AG10803 (cell line): ENCODE measurements around the gene MYOM1.

ENCODE experiments used
- DNase-seq: peaks from one replicate; pipeline ENCODE4 v3.0.0; 2010; ENCODE audit warnings: low read depth
- H3K4me3 ChIP-seq: 2 replicates; pipeline ENCODE4 v1.5.1; 2011; ENCODE audit warnings: mild to moderate bottlenecking, low read length, control low read depth
- TF ChIP-seq, protein P1 (sequence below): conservative IDR thresholded peaks from 2 replicates; pipeline ENCODE4 v1.5.1; 2011; ENCODE audit warnings: mild to moderate bottlenecking, low read length, control low read depth, inconsistent platforms

Gene MYOM1

DNA sequence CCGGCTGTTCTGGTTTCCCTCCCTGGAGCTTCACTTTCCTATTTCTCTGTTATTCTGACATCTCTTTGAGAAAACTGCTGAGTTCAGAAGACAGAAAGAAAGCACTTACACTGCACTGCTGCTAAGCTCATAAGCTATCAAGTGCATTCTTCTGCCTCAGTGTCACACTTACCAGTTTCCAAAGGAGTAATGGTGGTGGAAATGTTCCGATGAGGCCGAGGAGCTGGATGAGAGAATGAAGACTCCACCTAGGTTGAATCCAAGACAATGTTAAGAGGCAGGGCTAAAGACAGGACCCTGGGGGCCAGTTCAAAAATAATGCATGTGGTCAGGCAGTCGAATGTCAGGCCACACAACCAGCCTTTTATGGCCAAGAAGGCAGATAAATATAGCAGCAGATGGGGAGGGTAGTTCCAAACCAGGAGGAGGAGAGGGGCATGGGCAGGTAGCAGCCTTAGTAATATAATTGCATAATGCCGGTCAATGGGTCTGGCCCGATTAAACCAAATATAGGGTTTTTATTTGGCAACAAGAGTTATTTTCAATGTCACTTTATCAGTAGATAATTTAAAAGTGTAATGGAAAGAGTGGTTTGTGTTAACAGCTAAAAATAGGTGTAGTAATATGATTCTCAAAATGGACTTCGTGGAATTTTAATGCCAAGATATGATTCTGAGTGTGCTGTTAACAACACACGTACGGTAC lies at the start of gene MYOM1:
MYOM1 (minus strand) TSS at position 338 of the 705 bp plus-strand sequence. CDS start 4,745 bp downstream, outside the sequence.
- H3K4me3 ChIP-seq: no peak within 1 kb of the TSS
- DNase-seq: no peak
- TF ChIP-seq, protein P1, sequence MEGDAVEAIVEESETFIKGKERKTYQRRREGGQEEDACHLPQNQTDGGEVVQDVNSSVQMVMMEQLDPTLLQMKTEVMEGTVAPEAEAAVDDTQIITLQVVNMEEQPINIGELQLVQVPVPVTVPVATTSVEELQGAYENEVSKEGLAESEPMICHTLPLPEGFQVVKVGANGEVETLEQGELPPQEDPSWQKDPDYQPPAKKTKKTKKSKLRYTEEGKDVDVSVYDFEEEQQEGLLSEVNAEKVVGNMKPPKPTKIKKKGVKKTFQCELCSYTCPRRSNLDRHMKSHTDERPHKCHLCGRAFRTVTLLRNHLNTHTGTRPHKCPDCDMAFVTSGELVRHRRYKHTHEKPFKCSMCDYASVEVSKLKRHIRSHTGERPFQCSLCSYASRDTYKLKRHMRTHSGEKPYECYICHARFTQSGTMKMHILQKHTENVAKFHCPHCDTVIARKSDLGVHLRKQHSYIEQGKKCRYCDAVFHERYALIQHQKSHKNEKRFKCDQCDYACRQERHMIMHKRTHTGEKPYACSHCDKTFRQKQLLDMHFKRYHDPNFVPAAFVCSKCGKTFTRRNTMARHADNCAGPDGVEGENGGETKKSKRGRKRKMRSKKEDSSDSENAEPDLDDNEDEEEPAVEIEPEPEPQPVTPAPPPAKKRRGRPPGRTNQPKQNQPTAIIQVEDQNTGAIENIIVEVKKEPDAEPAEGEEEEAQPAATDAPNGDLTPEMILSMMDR: no peak

DNA sequence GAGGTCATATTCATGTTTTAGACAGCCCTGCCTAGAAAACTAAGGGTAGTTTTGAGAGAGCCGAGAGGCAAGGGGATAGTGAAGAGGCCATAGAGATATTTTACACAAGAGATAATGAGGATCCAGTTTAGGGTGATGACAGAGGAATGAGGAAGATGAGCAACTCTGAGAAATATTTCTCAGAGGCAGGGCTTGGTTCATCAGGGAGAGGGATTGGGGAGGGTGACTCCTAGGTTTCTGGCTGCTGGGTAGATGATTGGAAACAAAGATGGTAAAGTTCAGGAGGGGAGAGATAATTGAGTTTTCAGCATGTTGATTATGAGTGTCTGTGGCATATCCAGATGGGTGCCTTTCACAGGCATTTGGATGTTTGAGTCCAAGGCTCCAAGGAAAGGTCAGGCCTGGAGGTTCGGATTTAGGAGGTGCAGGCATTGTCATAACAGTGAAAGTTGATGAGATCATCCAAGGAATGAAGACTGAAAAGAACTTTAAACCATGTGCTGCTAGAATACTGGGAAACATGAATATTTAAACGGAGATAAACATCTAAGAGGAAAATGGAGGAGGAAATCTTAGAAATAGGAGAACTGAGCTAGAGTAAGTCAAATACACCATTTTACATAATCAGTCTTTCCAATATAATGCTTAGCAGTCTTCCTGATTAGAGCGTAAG lies 49.6 kb upstream of the MYOM1 start:
- TF ChIP-seq, protein P1: no peak
- DNase-seq: peak; percentile 71
- H3K4me3 ChIP-seq: no peak overlapping the region

DNA sequence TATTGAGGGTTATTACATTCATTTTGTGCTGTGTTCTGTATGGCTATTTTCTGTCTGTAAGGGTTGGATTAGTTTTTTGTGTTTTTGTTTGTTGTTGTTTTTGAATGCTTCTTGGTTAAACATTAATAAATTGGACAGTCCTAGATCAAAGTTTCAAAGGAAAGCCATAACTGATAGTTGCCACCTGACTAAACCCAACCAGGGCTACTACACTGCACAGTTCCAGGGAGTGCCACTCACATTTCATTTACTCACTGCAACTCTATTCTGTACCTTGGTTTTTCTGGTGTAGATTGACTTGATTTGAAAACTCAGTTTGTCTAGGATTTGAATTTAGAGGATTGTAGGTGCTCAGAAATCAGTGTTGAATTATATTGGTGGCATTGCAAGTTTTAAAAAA lies 48.5 kb upstream of the MYOM1 start:
- DNase-seq: no peak
- H3K4me3 ChIP-seq: no peak overlapping the region
- TF ChIP-seq, protein P1: no peak

DNA sequence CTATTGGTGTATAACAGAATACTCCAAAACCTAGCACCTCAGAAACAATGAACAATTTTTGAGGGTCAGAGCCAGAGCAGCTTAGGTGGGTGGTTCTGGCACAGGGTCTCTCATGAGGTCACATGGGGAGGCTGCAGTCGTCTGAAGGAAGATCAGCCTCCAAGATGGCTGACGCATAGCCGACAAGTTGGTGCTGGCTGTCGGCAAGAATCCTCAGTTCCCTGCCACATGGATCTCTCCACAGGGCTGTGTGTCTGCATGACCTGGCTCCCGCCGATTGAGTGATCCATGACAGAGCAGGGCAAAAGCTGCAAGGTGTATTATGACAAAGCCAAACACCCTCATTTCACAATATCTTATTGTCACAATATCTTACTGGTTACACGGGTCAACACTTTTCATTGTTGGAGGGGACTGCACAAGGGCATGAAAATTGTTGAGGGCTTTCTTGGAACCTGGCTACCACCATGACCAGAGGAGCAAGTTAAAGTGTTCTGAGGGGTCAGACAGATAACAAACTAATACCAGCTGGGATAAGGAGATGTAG lies 46.4 kb upstream of the MYOM1 start:
- DNase-seq: no peak
- TF ChIP-seq, protein P1: no peak
- no peak overlapping the region for H3K4me3 ChIP-seq

DNA sequence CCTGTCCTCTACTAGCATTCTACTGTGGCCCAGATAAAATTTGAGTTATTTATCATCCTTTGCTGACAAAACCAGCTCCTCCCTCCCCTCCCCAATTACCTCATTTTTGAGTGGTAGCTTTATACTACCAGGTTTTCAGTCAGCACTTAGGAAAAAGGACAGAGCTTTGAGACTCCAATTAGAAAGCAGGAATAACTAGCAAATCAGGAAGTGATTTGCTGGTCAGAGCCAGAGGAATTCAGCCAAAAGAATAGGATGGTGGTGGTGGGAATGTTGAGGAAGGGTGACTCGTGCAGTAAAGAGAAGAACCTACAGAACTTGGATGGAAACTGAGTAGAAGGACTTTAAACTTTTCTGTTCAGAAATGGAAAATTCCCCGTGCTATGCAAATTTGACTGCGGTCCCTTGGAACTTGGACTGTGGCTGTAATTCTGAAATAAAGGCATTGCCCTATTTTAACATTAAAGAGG lies 45.8 kb upstream of the MYOM1 start:
- no peak overlapping the region for H3K4me3 ChIP-seq
- TF ChIP-seq, protein P1: no peak
- no peak for DNase-seq

DNA sequence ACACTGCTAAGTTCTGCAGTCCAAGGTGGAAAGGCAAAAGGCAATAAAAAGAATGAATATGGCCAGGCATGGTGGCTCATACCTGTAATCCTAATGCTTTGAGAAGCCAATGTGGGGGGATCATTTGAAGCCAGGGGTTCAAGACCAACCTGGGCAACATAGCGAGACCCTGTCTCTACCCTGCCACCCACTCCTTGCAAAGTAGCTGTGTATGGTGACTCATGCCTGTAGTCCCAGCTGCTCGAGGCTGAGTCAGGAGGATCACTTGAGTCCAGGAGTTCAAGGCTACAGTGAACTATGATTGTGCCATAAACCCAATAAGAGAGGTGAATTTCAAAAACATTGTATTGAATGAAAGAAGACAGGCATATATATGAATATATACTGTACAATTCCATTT lies 44.6 kb upstream of the MYOM1 start:
- no peak for DNase-seq
- TF ChIP-seq, protein P1: no peak
- peak overlapping the region; percentile 95 for H3K4me3 ChIP-seq
